ENCODE data around the gene MACROH2A1. TPM values are rescaled to one million over a fixed set of nuclear protein-coding genes. Genes with fewer than 3 reads are reported as not detected.
A peak's percentile ranks its signal among the peaks of the same experiment; 100 is the strongest.

MACROH2A1 gene
- total RNA-seq, 1 donor from 2014 or later: 190 TPM

DNA sequence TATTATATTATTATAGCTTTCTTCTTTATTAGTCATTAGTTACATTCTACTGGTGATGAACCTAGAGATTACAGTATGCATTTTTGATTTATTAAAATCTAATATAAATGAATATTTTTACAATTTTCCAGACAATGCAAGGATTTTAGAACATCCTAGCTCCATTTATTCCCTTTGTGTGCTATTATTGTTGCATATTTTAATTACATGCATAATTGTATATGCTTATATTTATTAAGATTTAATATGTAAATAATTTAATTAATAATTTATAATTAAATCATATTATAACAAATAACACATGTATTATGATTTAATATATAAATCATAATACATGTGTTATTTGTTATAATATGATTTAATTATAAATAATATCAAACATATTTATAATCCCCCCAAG is 23.4 kb upstream of the MACROH2A1 start:
- Histone ChIP-seq H3K9me3 (no peaks in the 10 kb centered on the region), H3K27ac (no peak overlapping the region), H3K4me3 (no peak overlapping the region), H3K27me3 (no peaks in the 10 kb centered on the region), H3K36me3 (no peaks in the 10 kb centered on the region), H3K4me1 (no peaks in the 10 kb centered on the region)
- intact Hi-C loops (cut with DNase I): no loop called here
- no peak for TF ChIP-seq POLR2A (IDR thresholded peaks at IDR 0.05)
- TF ChIP-seq POLR2AphosphoS5 (IDR thresholded peaks at IDR 0.05; ENCODE audit: insufficient read depth in 1 of 2, low read depth in 1 of 2): no peak
- DNase-seq (ENCODE audit: extremely low spot score in 2 of 2): no peak

GRCh38 chr5:135417083-135417482 is 18.1 kb upstream of the MACROH2A1 start:
- Histone ChIP-seq H3K4me3 (no peak overlapping the region), H3K27me3 (no peaks in the 10 kb centered on the region), H3K9me3 (no peaks in the 10 kb centered on the region), H3K36me3 (no peaks in the 10 kb centered on the region), H3K4me1 (no peaks in the 10 kb centered on the region), H3K27ac (no peak overlapping the region)
- TF ChIP-seq POLR2AphosphoS5 (IDR thresholded peaks at IDR 0.05; ENCODE audit: insufficient read depth in 1 of 2, low read depth in 1 of 2) (no peak), POLR2A (IDR thresholded peaks at IDR 0.05) (no peak), CTCF (IDR thresholded peaks at IDR 0.05) (no peak)
- no peak for DNase-seq (ENCODE audit: extremely low spot score in 2 of 2)
- intact Hi-C loops (cut with DNase I): no loop called here

- no peaks in the 10 kb centered on the region for H3K9me3 ChIP-seq
- intact Hi-C loops (cut with DNase I): no loop called here
- no peaks in the 10 kb centered on the region for H3K4me1 ChIP-seq
- no peak overlapping the region for H3K27ac ChIP-seq
- DNase-seq (ENCODE audit: extremely low spot score in 2 of 2): no peak
- no peaks in the 10 kb centered on the region for H3K36me3 ChIP-seq
- H3K4me3 ChIP-seq: no peak overlapping the region
- H3K27me3 ChIP-seq: no peaks in the 10 kb centered on the region
- TF ChIP-seq CTCF (IDR thresholded peaks at IDR 0.05): no peak
- TF ChIP-seq POLR2A (IDR thresholded peaks at IDR 0.05): no peak
- no peak for TF ChIP-seq POLR2AphosphoS5 (IDR thresholded peaks at IDR 0.05; ENCODE audit: insufficient read depth in 1 of 2, low read depth in 1 of 2)
These were observed 6.1 kb upstream of the MACROH2A1 start for GRCh38 chr5:135405082-135405481.

GRCh38 chr5:135402031-135402430 is 3.0 kb upstream of the MACROH2A1 start:
- Histone ChIP-seq H3K27me3 (no peaks in the 10 kb centered on the region), H3K4me1 (peaks cover 21% of the 10 kb centered on the region), H3K4me3 (no peak overlapping the region), H3K9me3 (no peaks in the 10 kb centered on the region), H3K27ac (no peak overlapping the region), H3K36me3 (no peaks in the 10 kb centered on the region)
- intact Hi-C loops (cut with DNase I): no loop called here
- TF ChIP-seq POLR2A (IDR thresholded peaks at IDR 0.05) (no peak), CTCF (IDR thresholded peaks at IDR 0.05) (no peak), POLR2AphosphoS5 (IDR thresholded peaks at IDR 0.05; ENCODE audit: insufficient read depth in 1 of 2, low read depth in 1 of 2) (no peak)
- no peak for DNase-seq (ENCODE audit: extremely low spot score in 2 of 2)

DNA sequence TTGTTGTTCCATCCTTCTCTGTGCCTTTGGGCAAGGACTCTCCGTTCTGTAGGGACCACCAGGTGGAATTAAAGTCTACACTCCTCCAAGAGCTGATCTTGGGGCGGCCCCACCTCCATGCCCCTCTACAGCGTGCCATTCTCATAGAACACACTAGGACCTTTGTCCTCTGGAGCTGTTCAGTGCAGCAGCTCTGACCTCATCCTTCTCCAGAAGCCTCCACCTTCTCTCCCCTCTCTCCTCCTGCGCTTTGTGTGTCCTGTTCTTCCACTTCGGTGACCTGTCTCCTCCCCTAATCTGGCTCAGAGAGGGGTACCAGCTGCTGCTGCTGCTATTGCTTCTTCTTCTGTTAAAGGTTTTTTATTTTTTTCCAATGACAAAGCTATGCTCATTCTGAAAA is 1.8 kb upstream of the MACROH2A1 start:
- Histone ChIP-seq H3K36me3 (no peaks in the 10 kb centered on the region), H3K27ac (no peak overlapping the region), H3K4me3 (no peak overlapping the region), H3K4me1 (peaks cover 32% of the 10 kb centered on the region), H3K9me3 (no peaks in the 10 kb centered on the region), H3K27me3 (no peaks in the 10 kb centered on the region)
- intact Hi-C loops (cut with DNase I): no loop called here
- DNase-seq (ENCODE audit: extremely low spot score in 2 of 2): no peak
- TF ChIP-seq POLR2A (IDR thresholded peaks at IDR 0.05) (no peak), POLR2AphosphoS5 (IDR thresholded peaks at IDR 0.05; ENCODE audit: insufficient read depth in 1 of 2, low read depth in 1 of 2) (no peak)

- intact Hi-C loops (cut with DNase I): no loop called here
- H3K4me3 ChIP-seq: peak overlapping the region; percentile 65 to 90
- H3K9me3 ChIP-seq: no peaks in the 10 kb centered on the region
- H3K4me1 ChIP-seq: peaks cover 41% of the 10 kb centered on the region
- no peak overlapping the region for H3K27ac ChIP-seq
- TF ChIP-seq POLR2A (IDR thresholded peaks at IDR 0.05) (no peak), POLR2AphosphoS5 (IDR thresholded peaks at IDR 0.05; ENCODE audit: insufficient read depth in 1 of 2, low read depth in 1 of 2) (no peak), CTCF (IDR thresholded peaks at IDR 0.05) (no peak)
- no peaks in the 10 kb centered on the region for H3K36me3 ChIP-seq
- DNase-seq (ENCODE audit: extremely low spot score in 2 of 2): no peak
- H3K27me3 ChIP-seq: no peaks in the 10 kb centered on the region
These were observed 937 bp upstream of the MACROH2A1 start for GRCh38 chr5:135399794-135400542.

Measured in vagina (tissue), 2 donors.